Measurements from ENCODE around the gene CSE1L.
"Not testable (repeated sequence)": the region's sequence is repeated elsewhere in the genome, so short reads cannot be mapped to it uniquely, and the experiment has no call there.

CSE1L gene

GRCh38 chr20:49074521-49074920 is 28.4 kb downstream of the CSE1L start:
- H3K27ac ChIP-seq (ENCODE audit: low read length): no peak overlapping the region
- no CpG with 5 or more reads among the region's 2 CpGs for WGBS (ENCODE audit: insufficient coverage, insufficient read length)
- peaks cover 17% of the 10 kb centered on the region for H3K36me3 ChIP-seq (ENCODE audit: control insufficient read depth, insufficient read depth, low read length)
- H3K4me3 ChIP-seq (ENCODE audit: low read length): no peak overlapping the region
- no peak for DNase-seq (ENCODE audit: low read depth, low spot score)
- H3K27me3 ChIP-seq (ENCODE audit: control insufficient read depth, insufficient read depth, low read length): no peaks in the 10 kb centered on the region
- no peaks in the 10 kb centered on the region for H3K9me3 ChIP-seq (ENCODE audit: control insufficient read depth, insufficient read depth, low read length)
- H3K4me1 ChIP-seq (ENCODE audit: control insufficient read depth, insufficient read depth, low read length): no peaks in the 10 kb centered on the region

- no peaks in the 10 kb centered on the region for H3K4me1 ChIP-seq (ENCODE audit: control insufficient read depth, insufficient read depth, low read length)
- no peaks in the 10 kb centered on the region for H3K27me3 ChIP-seq (ENCODE audit: control insufficient read depth, insufficient read depth, low read length)
- DNase-seq (ENCODE audit: low read depth, low spot score): no peak
- H3K9me3 ChIP-seq (ENCODE audit: control insufficient read depth, insufficient read depth, low read length): no peaks in the 10 kb centered on the region
- no peak overlapping the region for H3K27ac ChIP-seq (ENCODE audit: low read length)
- WGBS (ENCODE audit: insufficient coverage, insufficient read length): no CpG with 5 or more reads among the region's 3 CpGs
- peaks cover 17% of the 10 kb centered on the region; the same call in 1 of the 2 replicates for H3K36me3 ChIP-seq (ENCODE audit: control insufficient read depth, insufficient read depth, low read length)
- no peak overlapping the region for H3K4me3 ChIP-seq (ENCODE audit: low read length)
These were observed 32.2 kb downstream of the CSE1L start for GRCh38 chr20:49078310-49078709.

GRCh38 chr20:49082295-49082694 is 36.2 kb downstream of the CSE1L start:
- H3K4me1 ChIP-seq (ENCODE audit: control insufficient read depth, insufficient read depth, low read length); H3K27ac ChIP-seq (ENCODE audit: low read length); H3K4me3 ChIP-seq (ENCODE audit: low read length); H3K27me3 ChIP-seq (ENCODE audit: control insufficient read depth, insufficient read depth, low read length); DNase-seq (ENCODE audit: low read depth, low spot score); H3K9me3 ChIP-seq (ENCODE audit: control insufficient read depth, insufficient read depth, low read length): not testable (repeated sequence)
- WGBS (ENCODE audit: insufficient coverage, insufficient read length): no CpG with 5 or more reads among the region's 12 CpGs
- peaks cover 28% of the 10 kb centered on the region; the same call in 1 of the 2 replicates for H3K36me3 ChIP-seq (ENCODE audit: control insufficient read depth, insufficient read depth, low read length)

- Histone ChIP-seq H3K27me3 (ENCODE audit: control insufficient read depth, insufficient read depth, low read length) (no peaks in the 10 kb centered on the region), H3K4me1 (ENCODE audit: control insufficient read depth, insufficient read depth, low read length) (no peaks in the 10 kb centered on the region), H3K4me3 (ENCODE audit: low read length) (no peak overlapping the region), H3K27ac (ENCODE audit: low read length) (no peak overlapping the region), H3K9me3 (ENCODE audit: control insufficient read depth, insufficient read depth, low read length) (no peaks in the 10 kb centered on the region), H3K36me3 (ENCODE audit: control insufficient read depth, insufficient read depth, low read length) (peaks cover 29% of the 10 kb centered on the region; the same call in 1 of the 2 replicates)
- WGBS (ENCODE audit: insufficient coverage, insufficient read length): no CpG with 5 or more reads among the region's 8 CpGs
- no peak for DNase-seq (ENCODE audit: low read depth, low spot score)
These were observed 45.0 kb downstream of the CSE1L start for GRCh38 chr20:49091104-49091503.

- peaks cover 33% of the 10 kb centered on the region; the same call in 1 of the 2 replicates for H3K36me3 ChIP-seq (ENCODE audit: control insufficient read depth, insufficient read depth, low read length)
- no CpG with 5 or more reads among the region's 1 CpG for WGBS (ENCODE audit: insufficient coverage, insufficient read length)
These were observed 45.6 kb downstream of the CSE1L start for GRCh38 chr20:49091762-49092161.

GRCh38 chr20:49096203-49096730 is 50.2 kb downstream of the CSE1L start:
- no peak for DNase-seq (ENCODE audit: low read depth, low spot score)
- H3K36me3 ChIP-seq (ENCODE audit: control insufficient read depth, insufficient read depth, low read length): peaks cover 31% of the 10 kb centered on the region; the same call in 1 of the 2 replicates
- no peak overlapping the region for H3K4me3 ChIP-seq (ENCODE audit: low read length)
- no peaks in the 10 kb centered on the region for H3K9me3 ChIP-seq (ENCODE audit: control insufficient read depth, insufficient read depth, low read length)
- no CpG with 5 or more reads among the region's 7 CpGs for WGBS (ENCODE audit: insufficient coverage, insufficient read length)
- no peaks in the 10 kb centered on the region for H3K4me1 ChIP-seq (ENCODE audit: control insufficient read depth, insufficient read depth, low read length)
- no peaks in the 10 kb centered on the region for H3K27me3 ChIP-seq (ENCODE audit: control insufficient read depth, insufficient read depth, low read length)
- H3K27ac ChIP-seq (ENCODE audit: low read length): no peak overlapping the region

More at GRCh38 chr20:49091762-49092161, 45.6 kb downstream of the CSE1L start:
- H3K27ac ChIP-seq (ENCODE audit: low read length): no peak overlapping the region
- no peaks in the 10 kb centered on the region for H3K4me1 ChIP-seq (ENCODE audit: control insufficient read depth, insufficient read depth, low read length)
- no peaks in the 10 kb centered on the region for H3K9me3 ChIP-seq (ENCODE audit: control insufficient read depth, insufficient read depth, low read length)
- H3K4me3 ChIP-seq (ENCODE audit: low read length): no peak overlapping the region
- no peak for DNase-seq (ENCODE audit: low read depth, low spot score)
- H3K27me3 ChIP-seq (ENCODE audit: control insufficient read depth, insufficient read depth, low read length): no peaks in the 10 kb centered on the region

GRCh38 chr20:49097159-49097558 is 51.0 kb downstream of the CSE1L start:
- Histone ChIP-seq H3K36me3 (ENCODE audit: control insufficient read depth, insufficient read depth, low read length) (peaks cover 32% of the 10 kb centered on the region; the same call in 1 of the 2 replicates), H3K4me3 (ENCODE audit: low read length) (no peak overlapping the region), H3K27ac (ENCODE audit: low read length) (no peak overlapping the region), H3K27me3 (ENCODE audit: control insufficient read depth, insufficient read depth, low read length) (no peaks in the 10 kb centered on the region), H3K9me3 (ENCODE audit: control insufficient read depth, insufficient read depth, low read length) (no peaks in the 10 kb centered on the region), H3K4me1 (ENCODE audit: control insufficient read depth, insufficient read depth, low read length) (no peaks in the 10 kb centered on the region)
- DNase-seq (ENCODE audit: low read depth, low spot score): no peak
- no CpG with 5 or more reads among the region's 7 CpGs for WGBS (ENCODE audit: insufficient coverage, insufficient read length)

GRCh38 chr20:49098136-49098535 is 52.0 kb downstream of the CSE1L start:
- no CpG with 5 or more reads among the region's 4 CpGs for WGBS (ENCODE audit: insufficient coverage, insufficient read length)

GRCh38 chr20:49099011-49099410 is 52.9 kb downstream of the CSE1L start:
- Histone ChIP-seq H3K36me3 (ENCODE audit: control insufficient read depth, insufficient read depth, low read length) (peaks cover 36% of the 10 kb centered on the region; the same call in 1 of the 2 replicates), H3K27me3 (ENCODE audit: control insufficient read depth, insufficient read depth, low read length) (no peaks in the 10 kb centered on the region), H3K27ac (ENCODE audit: low read length) (no peak overlapping the region), H3K4me3 (ENCODE audit: low read length) (no peak overlapping the region), H3K9me3 (ENCODE audit: control insufficient read depth, insufficient read depth, low read length) (no peaks in the 10 kb centered on the region), H3K4me1 (ENCODE audit: control insufficient read depth, insufficient read depth, low read length) (no peaks in the 10 kb centered on the region)
- no peak for DNase-seq (ENCODE audit: low read depth, low spot score)
- no CpG with 5 or more reads among the region's 3 CpGs for WGBS (ENCODE audit: insufficient coverage, insufficient read length)

More at GRCh38 chr20:49098136-49098535, 52.0 kb downstream of the CSE1L start:
- no peak for DNase-seq (ENCODE audit: low read depth, low spot score)
- H3K27me3 ChIP-seq (ENCODE audit: control insufficient read depth, insufficient read depth, low read length): no peaks in the 10 kb centered on the region
- H3K4me3 ChIP-seq (ENCODE audit: low read length): no peak overlapping the region
- peaks cover 35% of the 10 kb centered on the region; the same call in 1 of the 2 replicates for H3K36me3 ChIP-seq (ENCODE audit: control insufficient read depth, insufficient read depth, low read length)
- no peaks in the 10 kb centered on the region for H3K4me1 ChIP-seq (ENCODE audit: control insufficient read depth, insufficient read depth, low read length)
- H3K27ac ChIP-seq (ENCODE audit: low read length): no peak overlapping the region
- no peaks in the 10 kb centered on the region for H3K9me3 ChIP-seq (ENCODE audit: control insufficient read depth, insufficient read depth, low read length)

GRCh38 chr20:49100292-49100691 is 54.2 kb downstream of the CSE1L start:
- H3K4me1 ChIP-seq (ENCODE audit: control insufficient read depth, insufficient read depth, low read length); DNase-seq (ENCODE audit: low read depth, low spot score); H3K27ac ChIP-seq (ENCODE audit: low read length); H3K9me3 ChIP-seq (ENCODE audit: control insufficient read depth, insufficient read depth, low read length); H3K27me3 ChIP-seq (ENCODE audit: control insufficient read depth, insufficient read depth, low read length); H3K4me3 ChIP-seq (ENCODE audit: low read length): not testable (repeated sequence)
- WGBS (ENCODE audit: insufficient coverage, insufficient read length): no CpG with 5 or more reads among the region's 5 CpGs
- H3K36me3 ChIP-seq (ENCODE audit: control insufficient read depth, insufficient read depth, low read length): peaks cover 31% of the 10 kb centered on the region; the same call in 1 of the 2 replicates

GRCh38 chr20:49100972-49101371 is 54.9 kb downstream of the CSE1L start:
- Histone ChIP-seq H3K4me1 (ENCODE audit: control insufficient read depth, insufficient read depth, low read length) (no peaks in the 10 kb centered on the region), H3K4me3 (ENCODE audit: low read length) (no peak overlapping the region), H3K36me3 (ENCODE audit: control insufficient read depth, insufficient read depth, low read length) (peaks cover 31% of the 10 kb centered on the region; the same call in 1 of the 2 replicates), H3K9me3 (ENCODE audit: control insufficient read depth, insufficient read depth, low read length) (no peaks in the 10 kb centered on the region), H3K27me3 (ENCODE audit: control insufficient read depth, insufficient read depth, low read length) (no peaks in the 10 kb centered on the region), H3K27ac (ENCODE audit: low read length) (no peak overlapping the region)
- no peak for DNase-seq (ENCODE audit: low read depth, low spot score)
- WGBS (ENCODE audit: insufficient coverage, insufficient read length): no CpG with 5 or more reads among the region's 4 CpGs

Measured in iPS DF 6.9 (cell line).